ENCODE results near the gene MEOX1.

MEOX1 gene

GRCh38 chr17:43661699-43662412, at the start of gene MEOX1:
MEOX1 (minus strand) TSS chr17:43661922; CDS start chr17:43661534, 388 bp downstream.
- Histone ChIP-seq H3K79me2 (ENCODE audit: control insufficient read depth, insufficient read depth, low read length, unreplicated experiment) (no peaks in the 10 kb centered on the region), H3K27me3 (ENCODE audit: insufficient read depth, low read length) (no peaks in the 10 kb centered on the region), H3K36me3 (ENCODE audit: insufficient read depth, low read length) (no peaks in the 10 kb centered on the region), H2AFZ (ENCODE audit: low read length, unreplicated experiment) (no peak within 1 kb of the TSS), H3K27ac (ENCODE audit: low read depth, low read length) (no peak within 1 kb of the TSS), H3K4me3 (ENCODE audit: low read depth, low read length) (peak within 1 kb of the TSS; percentile 50; the same call in 1 of the 2 replicates), H3K4me1 (ENCODE audit: control insufficient read depth, insufficient read depth, low read length, unreplicated experiment) (peaks cover 16% of the 10 kb centered on the region)

- peaks cover 5% of the 10 kb centered on the region for H3K4me1 ChIP-seq (ENCODE audit: control insufficient read depth, insufficient read depth, low read length, unreplicated experiment)
- no peak overlapping the region for H2AFZ ChIP-seq (ENCODE audit: low read length, unreplicated experiment)
- no peaks in the 10 kb centered on the region for H3K79me2 ChIP-seq (ENCODE audit: control insufficient read depth, insufficient read depth, low read length, unreplicated experiment)
- no peaks in the 10 kb centered on the region for H3K36me3 ChIP-seq (ENCODE audit: insufficient read depth, low read length)
- H3K4me3 ChIP-seq (ENCODE audit: low read depth, low read length) = no peak overlapping the region
- no peak overlapping the region for H3K27ac ChIP-seq (ENCODE audit: low read depth, low read length)
- peaks cover 7% of the 10 kb centered on the region; the same call in 1 of the 2 replicates for H3K27me3 ChIP-seq (ENCODE audit: insufficient read depth, low read length)
Observed at GRCh38 chr17:43710101-43710500, 48.4 kb upstream of the MEOX1 start.

GRCh38 chr17:43709210-43709609, 47.5 kb upstream of the MEOX1 start:
- Histone ChIP-seq H3K27me3 (ENCODE audit: insufficient read depth, low read length) (peaks cover 7% of the 10 kb centered on the region; the same call in 1 of the 2 replicates), H3K4me3 (ENCODE audit: low read depth, low read length) (no peak overlapping the region), H3K27ac (ENCODE audit: low read depth, low read length) (no peak overlapping the region), H3K4me1 (ENCODE audit: control insufficient read depth, insufficient read depth, low read length, unreplicated experiment) (peaks cover 5% of the 10 kb centered on the region), H3K36me3 (ENCODE audit: insufficient read depth, low read length) (no peaks in the 10 kb centered on the region), H3K79me2 (ENCODE audit: control insufficient read depth, insufficient read depth, low read length, unreplicated experiment) (no peaks in the 10 kb centered on the region), H2AFZ (ENCODE audit: low read length, unreplicated experiment) (no peak overlapping the region)

GRCh38 chr17:43707184-43707583, 45.5 kb upstream of the MEOX1 start:
- no peaks in the 10 kb centered on the region for H3K4me1 ChIP-seq (ENCODE audit: control insufficient read depth, insufficient read depth, low read length, unreplicated experiment)

GRCh38 chr17:43706235-43706634, 44.5 kb upstream of the MEOX1 start:
- H3K27ac ChIP-seq (ENCODE audit: low read depth, low read length) = no peak overlapping the region
- H2AFZ ChIP-seq (ENCODE audit: low read length, unreplicated experiment) = no peak overlapping the region
- H3K79me2 ChIP-seq (ENCODE audit: control insufficient read depth, insufficient read depth, low read length, unreplicated experiment) = no peaks in the 10 kb centered on the region
- no peaks in the 10 kb centered on the region for H3K4me1 ChIP-seq (ENCODE audit: control insufficient read depth, insufficient read depth, low read length, unreplicated experiment)
- no peaks in the 10 kb centered on the region for H3K36me3 ChIP-seq (ENCODE audit: insufficient read depth, low read length)
- H3K4me3 ChIP-seq (ENCODE audit: low read depth, low read length) = no peak overlapping the region
- H3K27me3 ChIP-seq (ENCODE audit: insufficient read depth, low read length) = peaks cover 7% of the 10 kb centered on the region; the same call in 1 of the 2 replicates

More at GRCh38 chr17:43707184-43707583, 45.5 kb upstream of the MEOX1 start:
- Histone ChIP-seq H2AFZ (ENCODE audit: low read length, unreplicated experiment) (no peak overlapping the region), H3K36me3 (ENCODE audit: insufficient read depth, low read length) (no peaks in the 10 kb centered on the region), H3K4me3 (ENCODE audit: low read depth, low read length) (no peak overlapping the region), H3K27ac (ENCODE audit: low read depth, low read length) (no peak overlapping the region), H3K27me3 (ENCODE audit: insufficient read depth, low read length) (peaks cover 7% of the 10 kb centered on the region; the same call in 1 of the 2 replicates), H3K79me2 (ENCODE audit: control insufficient read depth, insufficient read depth, low read length, unreplicated experiment) (no peaks in the 10 kb centered on the region)

GRCh38 chr17:43703630-43704029, 41.9 kb upstream of the MEOX1 start:
- H3K36me3 ChIP-seq (ENCODE audit: insufficient read depth, low read length) = no peaks in the 10 kb centered on the region
- no peak overlapping the region for H3K27ac ChIP-seq (ENCODE audit: low read depth, low read length)
- no peak overlapping the region for H3K4me3 ChIP-seq (ENCODE audit: low read depth, low read length)
- H2AFZ ChIP-seq (ENCODE audit: low read length, unreplicated experiment) = no peak overlapping the region
- H3K79me2 ChIP-seq (ENCODE audit: control insufficient read depth, insufficient read depth, low read length, unreplicated experiment) = no peaks in the 10 kb centered on the region
- H3K4me1 ChIP-seq (ENCODE audit: control insufficient read depth, insufficient read depth, low read length, unreplicated experiment) = peaks cover 7% of the 10 kb centered on the region
- H3K27me3 ChIP-seq (ENCODE audit: insufficient read depth, low read length) = peaks cover 7% of the 10 kb centered on the region; the same call in 1 of the 2 replicates

GRCh38 chr17:43702637-43703036, 40.9 kb upstream of the MEOX1 start:
- no peaks in the 10 kb centered on the region for H3K36me3 ChIP-seq (ENCODE audit: insufficient read depth, low read length)
- no peak overlapping the region for H3K4me3 ChIP-seq (ENCODE audit: low read depth, low read length)
- H2AFZ ChIP-seq (ENCODE audit: low read length, unreplicated experiment) = no peak overlapping the region
- peaks cover 7% of the 10 kb centered on the region; the same call in 1 of the 2 replicates for H3K27me3 ChIP-seq (ENCODE audit: insufficient read depth, low read length)
- H3K79me2 ChIP-seq (ENCODE audit: control insufficient read depth, insufficient read depth, low read length, unreplicated experiment) = no peaks in the 10 kb centered on the region
- peaks cover 7% of the 10 kb centered on the region for H3K4me1 ChIP-seq (ENCODE audit: control insufficient read depth, insufficient read depth, low read length, unreplicated experiment)
- no peak overlapping the region for H3K27ac ChIP-seq (ENCODE audit: low read depth, low read length)

- H3K27ac ChIP-seq (ENCODE audit: low read depth, low read length) = no peak overlapping the region
- H3K4me3 ChIP-seq (ENCODE audit: low read depth, low read length) = no peak overlapping the region
Observed at GRCh38 chr17:43701318-43701743, 39.6 kb upstream of the MEOX1 start.

GRCh38 chr17:43699438-43699756, 37.7 kb upstream of the MEOX1 start:
- H3K27ac ChIP-seq (ENCODE audit: low read depth, low read length) = no peak overlapping the region
- no peaks in the 10 kb centered on the region for H3K79me2 ChIP-seq (ENCODE audit: control insufficient read depth, insufficient read depth, low read length, unreplicated experiment)
- no peak overlapping the region for H3K4me3 ChIP-seq (ENCODE audit: low read depth, low read length)
- no peak overlapping the region for H2AFZ ChIP-seq (ENCODE audit: low read length, unreplicated experiment)
- no peaks in the 10 kb centered on the region for H3K36me3 ChIP-seq (ENCODE audit: insufficient read depth, low read length)
- no peaks in the 10 kb centered on the region for H3K27me3 ChIP-seq (ENCODE audit: insufficient read depth, low read length)
- H3K4me1 ChIP-seq (ENCODE audit: control insufficient read depth, insufficient read depth, low read length, unreplicated experiment) = peaks cover 7% of the 10 kb centered on the region

More at GRCh38 chr17:43701318-43701743, 39.6 kb upstream of the MEOX1 start:
- H3K27me3 ChIP-seq (ENCODE audit: insufficient read depth, low read length) = no peaks in the 10 kb centered on the region
- peaks cover 7% of the 10 kb centered on the region for H3K4me1 ChIP-seq (ENCODE audit: control insufficient read depth, insufficient read depth, low read length, unreplicated experiment)
- no peaks in the 10 kb centered on the region for H3K36me3 ChIP-seq (ENCODE audit: insufficient read depth, low read length)
- H3K79me2 ChIP-seq (ENCODE audit: control insufficient read depth, insufficient read depth, low read length, unreplicated experiment) = no peaks in the 10 kb centered on the region
- H2AFZ ChIP-seq (ENCODE audit: low read length, unreplicated experiment) = no peak overlapping the region

GRCh38 chr17:43698678-43699437, 37.1 kb upstream of the MEOX1 start:
- H3K27ac ChIP-seq (ENCODE audit: low read depth, low read length) = no peak overlapping the region
- H2AFZ ChIP-seq (ENCODE audit: low read length, unreplicated experiment) = no peak overlapping the region
- H3K36me3 ChIP-seq (ENCODE audit: insufficient read depth, low read length) = no peaks in the 10 kb centered on the region
- H3K4me1 ChIP-seq (ENCODE audit: control insufficient read depth, insufficient read depth, low read length, unreplicated experiment) = peaks cover 7% of the 10 kb centered on the region
- no peaks in the 10 kb centered on the region for H3K79me2 ChIP-seq (ENCODE audit: control insufficient read depth, insufficient read depth, low read length, unreplicated experiment)
- no peaks in the 10 kb centered on the region for H3K27me3 ChIP-seq (ENCODE audit: insufficient read depth, low read length)
- no peak overlapping the region for H3K4me3 ChIP-seq (ENCODE audit: low read depth, low read length)

Data from ACC112 (cell line).